Peyer's patch (tissue), 4 donors: ENCODE measurements around the gene SMG6. TPM values are rescaled to one million over a fixed set of nuclear protein-coding genes. Genes with fewer than 3 reads are reported as not detected.

Experiments
- DNase-seq, 3 donors: peaks; one replicate each; pipeline ENCODE4 v3.0.0-alpha.2; 2017 to 2019
- H3K27ac ChIP-seq, 4 donors: fragments of 200-600 bp; sonication (generic); one replicate each; pipeline ENCODE4 v1.5.1; 2016 to 2019
- H3K27me3 ChIP-seq, 2 donors: fragments of 200-600 bp; sonication (generic); one replicate each; pipeline ENCODE4 v1.5.1; 2019
- H3K36me3 ChIP-seq, 3 donors: fragments of 200-600 bp; sonication (generic); one replicate each; pipeline ENCODE4 v1.5.1; 2016 to 2019
- H3K4me1 ChIP-seq, 4 donors: fragments of 200-600 bp; sonication (generic); one replicate each; pipeline ENCODE4 v1.5.1; 2016 to 2019
- H3K4me3 ChIP-seq, 4 donors: fragments of 200-600 bp; sonication (generic); 1 replicate in 3 of 4; 2 replicates in 1 of 4; pipeline ENCODE4 v1.5.1; 2016 to 2019; ENCODE audit warnings: mild to moderate bottlenecking in 1 of 4
- H3K9me3 ChIP-seq, 4 donors: fragments of 200-600 bp; sonication (generic); one replicate each; pipeline ENCODE4 v1.5.1; 2016 to 2019; ENCODE audit warnings: mild to moderate bottlenecking in 1 of 4
- CTCF ChIP-seq, 6 experiments: fragments of 450-650 bp in 4 of 6; fragments of 200-600 bp in 2 of 6; sonication (generic) in 1 of 6; IDR thresholded peaks; one replicate each; pipeline ENCODE4 v1.5.1; 2017 to 2019; ENCODE audit warnings: antibody characterized with exemption in 6 of 6, mild to moderate bottlenecking in 3 of 6, moderate library complexity in 1 of 6
- POLR2A ChIP-seq, 2 donors: fragments of 450-650 bp; IDR thresholded peaks; one replicate each; pipeline ENCODE4 v1.5.1; 2017; ENCODE audit warnings: antibody characterized with exemption in 2 of 2, mild to moderate bottlenecking in 2 of 2, moderate library complexity in 2 of 2
- total RNA-seq, 4 donors: library from RNA; depleted of rRNA; stranded (reverse); fragments of >200 nt; gene quantifications; one replicate each; pipeline ENCODE4 v1.1.0, GENCODE V29; 2016

The SMG6 gene
- total RNA-seq, 4 donors from 2014 or later, result 33.3 to 139 (median 67.4) TPM

- H3K4me1 ChIP-seq, result peaks cover 0 to 9% (median 0%) of the 10 kb centered on the region in 4 donors
- no peaks in the 10 kb centered on the region for H3K9me3 ChIP-seq
- no peak overlapping the region for H3K4me3 ChIP-seq
- no peaks in the 10 kb centered on the region for H3K27me3 ChIP-seq
- H3K36me3 ChIP-seq, result no peaks in the 10 kb centered on the region
- DNase-seq, result no peak
- no peak for TF ChIP-seq CTCF (IDR thresholded peaks at IDR 0.05)
- no peak for TF ChIP-seq POLR2A (IDR thresholded peaks at IDR 0.05)
- no peak overlapping the region for H3K27ac ChIP-seq
Observed at GRCh38 chr17:2136241-2136640, 167.3 kb downstream of the SMG6 start.

DNA sequence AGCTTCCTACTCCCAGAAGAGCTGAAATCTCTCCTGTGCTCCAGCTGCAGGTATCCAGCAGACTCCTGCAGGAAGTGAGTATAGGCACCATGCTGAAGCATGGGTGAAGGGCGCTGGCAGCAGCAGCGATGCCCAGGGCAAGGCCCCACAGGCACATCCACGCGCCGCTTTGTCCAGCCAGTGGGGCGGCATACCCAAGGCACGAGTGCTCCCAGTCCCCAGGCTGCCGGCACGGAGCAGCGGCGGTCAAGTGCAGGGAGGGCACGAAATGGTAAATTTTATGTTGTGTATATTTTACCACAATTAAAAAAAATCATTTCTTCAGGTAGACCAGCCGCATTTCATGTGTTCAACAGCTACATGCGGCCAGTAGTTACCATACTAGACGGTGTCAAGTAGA, 175.6 kb downstream of the SMG6 start:
- no peaks in the 10 kb centered on the region for H3K9me3 ChIP-seq

GRCh38 chr17:2125013-2125535, 178.5 kb downstream of the SMG6 start:
- TF ChIP-seq POLR2A (IDR thresholded peaks at IDR 0.05), result no peak
- H3K36me3 ChIP-seq, result peaks cover 0 to 3% (median 0%) of the 10 kb centered on the region in 3 donors
- H3K9me3 ChIP-seq, result no peaks in the 10 kb centered on the region
- H3K27ac ChIP-seq, result no peak overlapping the region
- no peak overlapping the region for H3K4me3 ChIP-seq
- H3K4me1 ChIP-seq, result peaks cover 0 to 29% (median 13%) of the 10 kb centered on the region in 4 donors
- H3K27me3 ChIP-seq, result no peaks in the 10 kb centered on the region
- DNase-seq, result no peak

More for the DNA sequence above, 175.6 kb downstream of the SMG6 start:
- DNase-seq, result no peak
- no peak overlapping the region for H3K4me3 ChIP-seq
- no peaks in the 10 kb centered on the region for H3K36me3 ChIP-seq
- no peak for TF ChIP-seq CTCF (IDR thresholded peaks at IDR 0.05)
- no peak for TF ChIP-seq POLR2A (IDR thresholded peaks at IDR 0.05)
- no peak overlapping the region for H3K27ac ChIP-seq
- H3K4me1 ChIP-seq, result peaks cover 0 to 20% (median 12%) of the 10 kb centered on the region in 4 donors
- no peaks in the 10 kb centered on the region for H3K27me3 ChIP-seq

DNA sequence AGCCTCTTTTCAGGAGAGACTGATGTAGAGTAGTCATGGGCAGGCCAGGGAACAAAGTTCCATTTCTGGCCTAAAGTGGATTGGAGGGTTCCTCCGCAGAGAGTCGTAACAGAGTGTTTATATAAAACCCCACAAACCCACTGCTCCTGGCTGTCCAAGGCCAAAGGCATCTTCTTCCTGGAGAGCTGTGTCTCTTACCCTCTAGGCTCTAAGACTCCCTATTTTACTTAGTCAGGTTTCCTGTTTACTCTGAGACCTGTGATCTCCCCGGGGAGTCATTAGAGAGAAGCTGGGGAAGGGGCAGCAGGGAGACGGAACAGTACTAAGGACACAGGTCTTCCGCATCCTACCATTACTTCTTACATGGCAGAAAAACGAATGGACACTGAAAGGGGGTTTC, 179.2 kb downstream of the SMG6 start:
- H3K27ac ChIP-seq, result peak overlapping the region; percentile 47 to 76 (median 66)
- DNase-seq, result no peak
- no peak for TF ChIP-seq POLR2A (IDR thresholded peaks at IDR 0.05)
- no peak for TF ChIP-seq CTCF (IDR thresholded peaks at IDR 0.05)
- H3K36me3 ChIP-seq, result peaks cover 0 to 10% (median 0%) of the 10 kb centered on the region in 3 donors
- H3K27me3 ChIP-seq, result no peaks in the 10 kb centered on the region
- H3K4me1 ChIP-seq, result peaks cover 0 to 29% (median 13%) of the 10 kb centered on the region in 4 donors
- no peaks in the 10 kb centered on the region for H3K9me3 ChIP-seq
- H3K4me3 ChIP-seq, result no peak overlapping the region

DNA sequence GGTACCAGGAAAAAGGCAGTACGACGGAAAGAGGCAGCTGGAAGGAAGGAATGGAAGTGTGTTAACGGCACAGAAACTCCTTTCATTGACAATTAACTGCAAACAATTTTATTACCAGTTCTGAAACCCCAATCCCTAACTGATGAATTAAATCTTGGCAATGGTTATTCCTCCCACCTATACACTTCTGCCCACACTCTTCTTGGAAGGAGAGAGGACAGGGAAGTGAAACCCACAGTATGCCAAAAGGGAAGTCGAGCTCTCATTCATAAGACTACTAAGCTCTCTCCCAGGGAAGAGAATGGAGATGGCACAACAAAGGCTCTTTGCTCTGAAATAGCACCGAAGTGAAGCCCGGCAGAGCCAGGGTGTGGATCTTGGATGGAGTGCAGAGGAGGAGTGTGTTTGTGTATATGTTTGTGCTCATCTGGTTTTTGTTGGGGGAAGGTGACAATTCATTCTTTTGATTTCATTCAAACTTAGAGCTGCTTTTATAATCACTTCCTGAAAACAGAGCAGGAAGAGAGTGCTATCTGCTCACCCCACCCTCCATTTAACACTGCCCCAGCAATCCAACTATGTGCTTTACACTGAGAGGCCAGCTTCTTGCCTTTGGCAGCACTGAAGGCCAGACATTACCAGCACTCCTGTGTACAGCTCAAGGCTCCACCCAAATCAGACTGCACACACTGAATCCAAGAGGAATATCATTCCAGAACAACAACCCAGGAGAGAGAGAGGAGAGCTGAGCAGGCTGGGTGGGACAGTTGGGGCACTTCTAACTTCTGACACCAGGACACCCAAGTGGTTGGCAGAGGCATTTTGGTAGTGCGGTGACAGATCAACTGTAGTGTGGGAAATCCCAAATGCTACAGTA, 180.0 kb downstream of the SMG6 start:
- H3K4me1 ChIP-seq, result peaks cover 0 to 29% (median 13%) of the 10 kb centered on the region in 4 donors
- peak overlapping the region; percentile 47 to 76 (median 66) for H3K27ac ChIP-seq
- DNase-seq, result no peak
- peaks cover 0 to 12% (median 0%) of the 10 kb centered on the region in 3 donors for H3K36me3 ChIP-seq
- TF ChIP-seq CTCF (IDR thresholded peaks at IDR 0.05), result peak in 1 of 6 experiments; percentile 2
- TF ChIP-seq POLR2A (IDR thresholded peaks at IDR 0.05), result no peak
- H3K4me3 ChIP-seq, result no peak overlapping the region
- no peaks in the 10 kb centered on the region for H3K27me3 ChIP-seq
- H3K9me3 ChIP-seq, result no peaks in the 10 kb centered on the region
